Adrenal gland (tissue), 5 donors: ENCODE data around the gene ANKRD34A.

Experiments used
- POLR2A ChIP-seq, 2 donors: fragments of 450-650 bp; IDR thresholded peaks; one replicate each; pipeline ENCODE4 v1.6.1; 2017; ENCODE audit warnings: antibody characterized with exemption in 2 of 2, mild to moderate bottlenecking in 2 of 2, moderate library complexity in 1 of 2
- TF ChIP-seq, protein P1 (sequence below), 6 experiments: fragments of 450-650 bp in 4 of 6; fragments of 200-600 bp in 2 of 6; sonication (generic) in 1 of 6; IDR thresholded peaks; 1 replicate in 5 of 6; 2 replicates in 1 of 6; pipeline versions ENCODE4 v1.5.1 to v1.8.0; 2016 to 2021; ENCODE audit warnings: antibody characterized with exemption in 6 of 6, mild to moderate bottlenecking in 2 of 6, moderate library complexity in 1 of 6
- donor health status: DM: no; HTN: no; CAD: no.

DNA sequence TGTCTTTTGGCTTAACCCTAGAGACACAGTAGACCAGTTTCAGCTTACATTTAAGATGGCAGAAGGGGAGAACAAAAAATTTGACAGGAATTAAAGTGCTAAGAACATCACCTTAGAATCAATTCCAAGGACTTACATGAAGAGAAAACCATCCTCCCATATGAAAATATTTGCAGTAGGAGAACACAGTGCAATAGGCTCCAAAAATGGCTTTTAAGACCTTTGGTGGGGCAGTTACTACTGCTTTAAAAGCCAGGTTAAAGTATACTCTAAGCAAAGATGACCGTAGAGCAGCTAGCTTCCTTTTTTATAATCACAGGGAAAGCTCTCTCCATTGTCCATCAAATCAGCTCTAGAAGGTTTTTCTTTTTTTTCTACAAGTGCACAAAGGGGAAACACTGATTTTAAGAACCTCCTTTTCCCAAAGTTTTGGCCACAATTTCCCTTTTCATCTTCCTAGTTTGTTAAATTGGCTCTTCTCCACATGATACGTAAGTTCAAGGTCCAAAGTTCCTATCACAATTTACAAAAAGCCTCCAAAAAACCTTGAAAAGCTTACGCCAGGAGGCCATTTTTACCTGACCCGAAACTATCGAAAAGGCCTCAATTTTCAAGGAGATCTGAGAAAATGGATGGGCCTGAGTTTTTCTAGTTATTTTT lies 28.7 kb upstream of the ANKRD34A start:
- TF ChIP-seq, protein P1, sequence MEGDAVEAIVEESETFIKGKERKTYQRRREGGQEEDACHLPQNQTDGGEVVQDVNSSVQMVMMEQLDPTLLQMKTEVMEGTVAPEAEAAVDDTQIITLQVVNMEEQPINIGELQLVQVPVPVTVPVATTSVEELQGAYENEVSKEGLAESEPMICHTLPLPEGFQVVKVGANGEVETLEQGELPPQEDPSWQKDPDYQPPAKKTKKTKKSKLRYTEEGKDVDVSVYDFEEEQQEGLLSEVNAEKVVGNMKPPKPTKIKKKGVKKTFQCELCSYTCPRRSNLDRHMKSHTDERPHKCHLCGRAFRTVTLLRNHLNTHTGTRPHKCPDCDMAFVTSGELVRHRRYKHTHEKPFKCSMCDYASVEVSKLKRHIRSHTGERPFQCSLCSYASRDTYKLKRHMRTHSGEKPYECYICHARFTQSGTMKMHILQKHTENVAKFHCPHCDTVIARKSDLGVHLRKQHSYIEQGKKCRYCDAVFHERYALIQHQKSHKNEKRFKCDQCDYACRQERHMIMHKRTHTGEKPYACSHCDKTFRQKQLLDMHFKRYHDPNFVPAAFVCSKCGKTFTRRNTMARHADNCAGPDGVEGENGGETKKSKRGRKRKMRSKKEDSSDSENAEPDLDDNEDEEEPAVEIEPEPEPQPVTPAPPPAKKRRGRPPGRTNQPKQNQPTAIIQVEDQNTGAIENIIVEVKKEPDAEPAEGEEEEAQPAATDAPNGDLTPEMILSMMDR (IDR thresholded peaks at IDR 0.05): no peak
- no peak for TF ChIP-seq POLR2A (IDR thresholded peaks at IDR 0.05)
